ENCODE results near the gene SH3PXD2B. TPM values are rescaled to one million over a fixed set of nuclear protein-coding genes. Genes with fewer than 3 reads are reported as not detected.

Gene SH3PXD2B
- total RNA-seq: 7.4 and 22.9 TPM in 2 replicates

GRCh38 chr5:172454358-172455086 lies at the start of gene SH3PXD2B:
Gene SH3PXD2B (minus strand): TSS chr5:172454525. CDS start chr5:172454352, 173 bp downstream.

GRCh38 chr5:172283020-172283861 lies 171.1 kb downstream of the SH3PXD2B start, which contains the start of gene UBTD2:
Gene UBTD2 (minus strand): TSS chr5:172283764. CDS start chr5:172283665, 99 bp downstream.

Other genes with a start within 250 kb of the SH3PXD2B start
- gene UBTD2, start 170.8 kb downstream of the SH3PXD2B start, total RNA-seq: 14.7 and 22.8 TPM in 2 replicates
- gene NEURL1B, start 186.7 kb upstream of the SH3PXD2B start, total RNA-seq: 5.1 and 17.8 TPM in 2 replicates